Fibroblast of pulmonary artery (primary cell): Measurements from ENCODE around the gene TAS1R1.

ENCODE experiments used
- DNase-seq: peaks from one replicate; pipeline ENCODE4 v3.0.0-alpha.2; 2010; ENCODE audit warnings: low read depth
- H3K4me3 ChIP-seq: replicated peaks from 2 replicates; pipeline ENCODE4 v1.5.1; 2011; ENCODE audit warnings: low read depth, mild to moderate bottlenecking, control low read depth, low read length, moderate library complexity
- CTCF ChIP-seq: IDR thresholded peaks from 2 replicates; pipeline ENCODE4 v1.5.1; 2011; ENCODE audit warnings: mild to moderate bottlenecking, control low read depth, low read length, inconsistent platforms; ENCODE audit errors: missing control alignments

Gene TAS1R1

GRCh38 chr1:6585841-6586240, 30.7 kb downstream of the TAS1R1 start:
- no peak for TF ChIP-seq CTCF
- H3K4me3 ChIP-seq = no peak overlapping the region
- DNase-seq = no peak

GRCh38 chr1:6586404-6586816, 31.3 kb downstream of the TAS1R1 start:
- no peak for DNase-seq
- no peak overlapping the region for H3K4me3 ChIP-seq
- no peak for TF ChIP-seq CTCF

GRCh38 chr1:6587261-6588005, 32.3 kb downstream of the TAS1R1 start:
- H3K4me3 ChIP-seq = no peak overlapping the region
- TF ChIP-seq CTCF = no peak
- no peak for DNase-seq

GRCh38 chr1:6588128-6588892, 33.2 kb downstream of the TAS1R1 start:
- TF ChIP-seq CTCF = no peak
- DNase-seq = no peak
- no peak overlapping the region for H3K4me3 ChIP-seq

GRCh38 chr1:6588893-6589520, 33.9 kb downstream of the TAS1R1 start:
- no peak overlapping the region for H3K4me3 ChIP-seq
- DNase-seq = no peak
- TF ChIP-seq CTCF = no peak

- DNase-seq = no peak
- H3K4me3 ChIP-seq = no peak overlapping the region
- TF ChIP-seq CTCF = no peak
Measured at GRCh38 chr1:6590046-6590445, 34.9 kb downstream of the TAS1R1 start.
